CD8-positive, alpha-beta memory T cell (primary cell): ENCODE data around the gene EXOC6B. TPM values are rescaled to one million over a fixed set of nuclear protein-coding genes. Genes with fewer than 3 reads are reported as not detected.
A peak's percentile ranks its signal among the peaks of the same experiment; 100 is the strongest.

Source experiments
- CTCF ChIA-PET: fragments of 350-600 bp; sonication (Branson Sonifier 250); formaldehyde crosslinking; loops from one replicate; lab custom pipeline; 2021; ENCODE audit warnings: antibody characterized with exemption; lab: Charles Lee
- POLR2A ChIA-PET: fragments of 350-600 bp; sonication (Branson Sonifier 250); formaldehyde crosslinking; loops from one replicate; lab custom pipeline; 2021; ENCODE audit warnings: antibody characterized with exemption; lab: Charles Lee
- DNase-seq, 5 donors: peaks; one replicate each; pipeline versions ENCODE4 v3.0.0 to v3.0.0-alpha.2; 2020 to 2022; ENCODE audit warnings: mixed read lengths in 1 of 5
- H3K27ac ChIP-seq: one replicate; pipeline ENCODE4 v1.7.0; 2013; ENCODE audit warnings: low read depth, mild to moderate bottlenecking, low read length, moderate library complexity
- H3K27me3 ChIP-seq: 2 replicates; pipeline ENCODE4 v1.7.0; 2013; ENCODE audit warnings: low read length, mild to moderate bottlenecking; ENCODE audit not compliant: insufficient read depth, poor library complexity, severe bottlenecking
- H3K36me3 ChIP-seq: 2 replicates; pipeline ENCODE4 v1.7.0; 2013; ENCODE audit warnings: mild to moderate bottlenecking, low read length, moderate library complexity; ENCODE audit not compliant: insufficient read depth
- H3K4me1 ChIP-seq: 2 replicates; pipeline ENCODE4 v1.7.0; 2013; ENCODE audit warnings: mild to moderate bottlenecking, low read length, moderate library complexity; ENCODE audit not compliant: insufficient read depth
- H3K4me3 ChIP-seq: 2 replicates; pipeline ENCODE4 v1.7.0; 2013; ENCODE audit warnings: mild to moderate bottlenecking, low read length
- H3K9me3 ChIP-seq: 2 replicates; pipeline ENCODE4 v1.7.0; 2013; ENCODE audit warnings: mild to moderate bottlenecking, low read length
- H3K27ac Mint-ChIP-seq, 8 donors: one replicate each; pipeline ENCODE4 v1.8.0; 2020 to 2021; ENCODE audit warnings: mixed read lengths in 8 of 8, mild to moderate bottlenecking in 6 of 8, inconsistent platforms in 3 of 8, moderate library complexity in 3 of 8
- H3K27me3 Mint-ChIP-seq, 2 donors: one replicate each; pipeline ENCODE4 v1.8.0; 2020 to 2021; ENCODE audit warnings: mixed read lengths in 2 of 2, mild to moderate bottlenecking in 1 of 2, moderate library complexity in 1 of 2
- H3K36me3 Mint-ChIP-seq, 3 donors: one replicate each; pipeline ENCODE4 v1.8.0; 2020 to 2021; ENCODE audit warnings: mixed read lengths in 3 of 3, inconsistent platforms in 1 of 3, mild to moderate bottlenecking in 1 of 3
- H3K4me1 Mint-ChIP-seq, 3 donors: one replicate each; pipeline ENCODE4 v1.8.0; 2020 to 2021; ENCODE audit warnings: mixed read lengths in 3 of 3, inconsistent platforms in 1 of 3, mild to moderate bottlenecking in 1 of 3
- H3K4me3 Mint-ChIP-seq, 7 donors: one replicate each; pipeline ENCODE4 v1.8.0; 2020 to 2021; ENCODE audit warnings: mixed read lengths in 7 of 7, mild to moderate bottlenecking in 6 of 7, moderate library complexity in 4 of 7, inconsistent platforms in 2 of 7
- H3K9me3 Mint-ChIP-seq, 5 donors: one replicate each; pipeline ENCODE4 v1.8.0; 2020 to 2022; ENCODE audit warnings: mixed read lengths in 5 of 5, mild to moderate bottlenecking in 3 of 5, moderate library complexity in 2 of 5, inconsistent platforms in 1 of 5
- polyA plus RNA-seq: library from polyadenylated mRNA; unstranded; fragments of 300-500 nt; fragmentation: Illumina TruSeq; gene quantifications from one replicate; pipeline ENCODE4 v1.2.3, GENCODE V29; 2021
- total RNA-seq, 2 experiments: library from RNA; stranded (reverse); gene quantifications; one replicate each; pipeline ENCODE4 v1.2.3, GENCODE V29; 2021

The EXOC6B gene
- total and polyA plus RNA-seq, 3 experiments from 2014 or later = 2.1 to 9.4 (median 7.1) TPM

DNA sequence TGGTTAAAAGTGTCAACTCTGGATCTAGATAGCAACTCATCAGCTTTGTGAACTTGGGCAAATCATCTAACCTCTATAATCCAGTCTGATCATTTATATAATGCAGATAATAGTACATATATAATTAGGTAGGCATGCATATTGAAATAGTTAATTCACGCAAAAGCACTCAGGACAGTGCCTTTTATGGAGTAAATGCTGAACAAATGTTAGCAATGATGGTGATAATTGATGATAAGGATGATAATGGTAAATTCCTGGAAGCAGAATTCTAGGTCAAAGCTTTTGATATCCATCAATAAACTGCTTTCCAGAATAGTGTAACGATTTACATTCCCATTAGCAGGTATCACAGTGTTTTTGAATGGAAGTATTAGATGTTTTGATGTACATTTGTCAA is 618.5 kb downstream of the EXOC6B start:
- peaks cover 0 to 1% of the 10 kb centered on the region in 2 donors for H3K27me3 Mint-ChIP-seq
- H3K9me3 Mint-ChIP-seq = no peaks in the 10 kb centered on the region
- no peaks in the 10 kb centered on the region for H3K4me1 Mint-ChIP-seq
- no peak overlapping the region for H3K4me3 Mint-ChIP-seq
- POLR2A ChIA-PET = no interaction called here
- CTCF ChIA-PET = no interaction called here
- no peaks in the 10 kb centered on the region for H3K4me1 ChIP-seq
- H3K27me3 ChIP-seq = no peaks in the 10 kb centered on the region
- H3K27ac Mint-ChIP-seq = no peak overlapping the region
- H3K36me3 Mint-ChIP-seq = no peaks in the 10 kb centered on the region
- no peak overlapping the region for H3K27ac ChIP-seq
- DNase-seq = no peak
- H3K4me3 ChIP-seq = no peak overlapping the region
- H3K9me3 ChIP-seq = no peaks in the 10 kb centered on the region
- H3K36me3 ChIP-seq = no peaks in the 10 kb centered on the region

DNA sequence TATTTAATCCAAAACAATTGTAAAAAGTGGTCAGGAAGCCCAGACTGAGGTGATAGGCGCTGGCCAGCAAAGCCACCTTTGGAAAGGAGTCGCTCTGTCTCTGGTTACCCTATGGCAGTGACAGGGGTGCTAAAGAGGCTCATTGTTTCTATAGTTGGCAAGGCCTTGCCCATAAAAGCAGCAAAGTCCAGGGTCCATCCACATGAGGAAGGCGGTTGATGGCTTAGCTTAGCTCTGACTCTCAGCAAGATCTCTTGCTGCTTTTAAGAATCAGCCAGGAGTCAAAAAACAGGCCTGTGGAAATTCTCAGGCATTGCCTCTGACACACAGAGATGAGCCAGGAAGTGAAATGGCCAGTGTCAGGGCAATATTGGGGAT is 620.3 kb downstream of the EXOC6B start:
- H3K9me3 ChIP-seq = no peaks in the 10 kb centered on the region
- H3K27ac ChIP-seq = no peak overlapping the region
- Mint-ChIP-seq H3K4me1 (no peaks in the 10 kb centered on the region), H3K27ac (no peak overlapping the region), H3K36me3 (no peaks in the 10 kb centered on the region), H3K27me3 (peaks cover 0 to 1% of the 10 kb centered on the region in 2 donors), H3K4me3 (no peak overlapping the region), H3K9me3 (no peaks in the 10 kb centered on the region)
- CTCF ChIA-PET = no interaction called here
- no peaks in the 10 kb centered on the region for H3K36me3 ChIP-seq
- DNase-seq = no peak
- no peak overlapping the region for H3K4me3 ChIP-seq
- H3K4me1 ChIP-seq = no peaks in the 10 kb centered on the region
- POLR2A ChIA-PET = no interaction called here
- no peaks in the 10 kb centered on the region for H3K27me3 ChIP-seq

GRCh38 chr2:72204786-72205503 is 620.9 kb downstream of the EXOC6B start:
- Histone ChIP-seq H3K9me3 (no peaks in the 10 kb centered on the region), H3K27me3 (no peaks in the 10 kb centered on the region), H3K4me1 (no peaks in the 10 kb centered on the region), H3K27ac (no peak overlapping the region), H3K36me3 (no peaks in the 10 kb centered on the region), H3K4me3 (no peak overlapping the region)
- H3K4me1 Mint-ChIP-seq = no peaks in the 10 kb centered on the region
- no peaks in the 10 kb centered on the region for H3K9me3 Mint-ChIP-seq
- ChIA-PET POLR2A (no interaction called here), CTCF (no interaction called here)
- H3K27ac Mint-ChIP-seq = no peak overlapping the region
- peaks cover 0 to 1% of the 10 kb centered on the region in 2 donors for H3K27me3 Mint-ChIP-seq
- H3K36me3 Mint-ChIP-seq = no peaks in the 10 kb centered on the region
- H3K4me3 Mint-ChIP-seq = no peak overlapping the region
- no peak for DNase-seq

DNA sequence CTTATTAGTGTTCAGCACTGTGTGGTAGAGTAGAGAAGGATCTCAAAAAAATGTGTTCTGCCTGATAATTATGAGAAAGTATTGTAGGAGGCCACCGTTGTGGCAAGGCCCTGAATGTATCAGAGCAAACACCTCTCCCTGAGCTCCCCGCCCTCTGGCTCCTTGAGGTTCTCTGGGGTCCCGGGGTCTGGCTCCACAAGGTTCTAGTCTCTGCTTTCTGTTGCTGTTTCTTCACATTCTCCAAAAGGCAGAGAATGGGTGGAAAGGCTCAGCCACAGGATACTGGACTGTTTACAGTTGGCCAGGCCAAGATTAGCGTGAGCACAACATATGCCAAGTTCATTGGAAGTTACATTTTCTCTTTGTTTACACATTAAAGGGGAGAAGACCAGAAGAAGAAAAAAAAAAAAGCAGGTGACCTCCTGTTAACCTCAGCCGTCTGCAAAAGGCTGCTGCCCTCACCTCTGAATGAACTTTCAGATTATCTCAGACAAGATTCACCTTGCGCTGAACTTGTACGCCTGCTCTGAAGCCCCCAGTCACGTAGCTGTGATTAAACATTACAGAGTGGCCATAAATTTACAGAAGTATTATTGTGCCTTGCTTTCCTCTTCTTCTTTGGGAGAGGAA is 621.6 kb downstream of the EXOC6B start:
- ChIA-PET CTCF (no interaction called here), POLR2A (no interaction called here)
- Mint-ChIP-seq H3K4me3 (no peak overlapping the region), H3K27ac (no peak overlapping the region), H3K9me3 (no peaks in the 10 kb centered on the region), H3K4me1 (no peaks in the 10 kb centered on the region), H3K27me3 (peaks cover 0 to 1% of the 10 kb centered on the region in 2 donors), H3K36me3 (no peaks in the 10 kb centered on the region)
- no peak for DNase-seq
- H3K4me3 ChIP-seq = no peak overlapping the region
- no peaks in the 10 kb centered on the region for H3K27me3 ChIP-seq
- no peaks in the 10 kb centered on the region for H3K36me3 ChIP-seq
- H3K4me1 ChIP-seq = no peaks in the 10 kb centered on the region
- H3K9me3 ChIP-seq = no peaks in the 10 kb centered on the region
- no peak overlapping the region for H3K27ac ChIP-seq

DNA sequence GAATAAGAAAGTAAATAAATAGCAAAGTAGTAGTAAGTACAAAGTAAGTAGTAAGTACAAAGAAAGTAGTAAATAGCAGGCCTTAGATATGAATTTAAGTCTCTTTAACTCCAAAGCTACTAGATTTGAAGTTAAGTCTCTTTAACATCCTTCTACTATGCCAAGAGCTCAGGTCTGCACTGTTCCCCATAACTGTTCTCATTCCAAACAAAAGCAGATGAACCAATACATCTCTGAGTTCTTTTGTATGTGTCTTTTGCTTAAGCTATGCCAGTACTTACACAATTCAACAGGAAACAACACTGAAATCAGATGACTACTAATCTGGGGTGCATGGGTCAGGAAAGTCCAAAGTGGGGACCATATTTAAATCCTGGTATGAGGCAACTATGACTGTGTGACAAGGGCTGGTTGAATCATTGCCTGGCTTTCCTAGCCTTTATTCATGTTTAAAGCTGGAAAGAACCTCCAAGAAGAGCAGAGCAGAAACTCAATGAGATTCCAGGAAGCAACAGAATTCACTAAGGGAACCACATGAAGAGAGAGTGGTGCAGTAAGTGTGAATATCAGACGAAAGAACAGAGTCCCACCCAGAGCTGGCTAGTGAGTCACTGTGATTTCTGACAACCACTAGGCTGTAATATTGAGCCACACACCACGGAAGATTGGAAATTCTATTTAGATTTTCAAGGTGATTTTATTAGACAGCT is 627.1 kb downstream of the EXOC6B start:
- H3K27ac ChIP-seq = no peak overlapping the region
- POLR2A ChIA-PET = no interaction called here
- DNase-seq = no peak
- H3K4me1 ChIP-seq = no peaks in the 10 kb centered on the region
- no peaks in the 10 kb centered on the region for H3K9me3 Mint-ChIP-seq
- no peaks in the 10 kb centered on the region for H3K27me3 Mint-ChIP-seq
- no peaks in the 10 kb centered on the region for H3K27me3 ChIP-seq
- no peak overlapping the region for H3K4me3 ChIP-seq
- CTCF ChIA-PET = no interaction called here
- H3K36me3 Mint-ChIP-seq = peaks cover 0 to 3% (median under 1%) of the 10 kb centered on the region in 3 donors
- H3K9me3 ChIP-seq = no peaks in the 10 kb centered on the region
- peaks cover 0 to 2% (median 0%) of the 10 kb centered on the region in 3 donors for H3K4me1 Mint-ChIP-seq
- no peak overlapping the region for H3K4me3 Mint-ChIP-seq
- H3K36me3 ChIP-seq = no peaks in the 10 kb centered on the region
- H3K27ac Mint-ChIP-seq = no peak overlapping the region

DNA sequence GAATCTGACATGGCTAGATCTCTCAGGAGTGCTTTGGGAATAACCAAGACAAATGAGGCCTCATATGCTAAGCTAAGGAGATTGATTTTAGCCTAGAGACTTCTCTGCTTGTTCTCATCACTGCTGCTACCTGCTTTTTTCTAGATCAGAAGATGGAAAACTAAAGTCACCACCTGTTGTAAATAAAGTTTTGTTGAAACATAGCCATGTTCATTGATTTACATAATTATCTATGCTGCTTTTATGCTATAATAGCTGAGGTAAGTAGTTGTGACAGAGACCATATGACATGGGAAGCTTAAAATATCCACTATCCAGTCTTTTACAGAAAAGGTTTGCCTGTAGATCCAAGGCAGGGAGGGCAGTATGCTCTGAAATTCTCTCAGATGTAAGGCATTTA is 632.1 kb downstream of the EXOC6B start:
- H3K27ac Mint-ChIP-seq = no peak overlapping the region
- Histone ChIP-seq H3K4me1 (no peaks in the 10 kb centered on the region), H3K36me3 (no peaks in the 10 kb centered on the region), H3K9me3 (no peaks in the 10 kb centered on the region), H3K27me3 (no peaks in the 10 kb centered on the region), H3K27ac (no peak overlapping the region), H3K4me3 (no peak overlapping the region)
- peaks cover 0 to 2% (median 0%) of the 10 kb centered on the region in 5 donors for H3K9me3 Mint-ChIP-seq
- peaks cover 0 to under 1% (median 0%) of the 10 kb centered on the region in 3 donors for H3K4me1 Mint-ChIP-seq
- H3K36me3 Mint-ChIP-seq = peaks cover 1 to 24% (median 15%) of the 10 kb centered on the region in 3 donors
- no peak overlapping the region for H3K4me3 Mint-ChIP-seq
- CTCF ChIA-PET = no interaction called here
- no peak for DNase-seq
- POLR2A ChIA-PET = no interaction called here
- H3K27me3 Mint-ChIP-seq = no peaks in the 10 kb centered on the region

GRCh38 chr2:72191441-72191840 is 634.4 kb downstream of the EXOC6B start:
- Histone ChIP-seq H3K27ac (no peak overlapping the region), H3K36me3 (no peaks in the 10 kb centered on the region), H3K4me1 (no peaks in the 10 kb centered on the region), H3K9me3 (no peaks in the 10 kb centered on the region), H3K4me3 (no peak overlapping the region), H3K27me3 (no peaks in the 10 kb centered on the region)
- POLR2A ChIA-PET = no interaction called here
- no peaks in the 10 kb centered on the region for H3K27me3 Mint-ChIP-seq
- CTCF ChIA-PET = no interaction called here
- no peak for DNase-seq
- H3K4me1 Mint-ChIP-seq = no peaks in the 10 kb centered on the region
- no peak overlapping the region for H3K4me3 Mint-ChIP-seq
- H3K9me3 Mint-ChIP-seq = peaks cover 0 to 6% (median 3%) of the 10 kb centered on the region in 5 donors
- no peak overlapping the region for H3K27ac Mint-ChIP-seq
- peaks cover 4 to 30% (median 15%) of the 10 kb centered on the region in 3 donors for H3K36me3 Mint-ChIP-seq

DNA sequence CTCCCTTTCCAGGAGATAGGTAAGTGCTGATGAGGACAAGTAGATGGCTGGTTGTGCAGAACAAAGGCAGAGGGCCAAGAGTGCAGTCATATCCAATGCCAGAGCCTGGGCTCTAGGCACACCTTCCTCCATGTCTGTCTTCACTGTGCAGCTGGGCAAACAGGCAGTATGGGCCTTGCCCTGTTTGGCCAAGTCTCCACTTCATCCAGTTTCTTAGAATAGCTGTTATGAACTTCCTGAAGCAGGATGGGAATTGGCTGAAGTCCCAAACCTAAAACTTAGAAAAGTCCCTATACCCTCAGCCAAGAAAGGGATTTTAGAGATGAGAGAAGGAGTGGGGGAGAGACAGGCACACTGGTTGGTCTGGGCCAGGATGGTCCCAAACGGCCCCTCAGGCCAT is 640.6 kb downstream of the EXOC6B start:
- no peak overlapping the region for H3K4me3 Mint-ChIP-seq
- ChIA-PET POLR2A (no interaction called here), CTCF (no interaction called here)

More for the DNA sequence above, 640.6 kb downstream of the EXOC6B start:
- Mint-ChIP-seq H3K9me3 (peaks cover 0 to 6% (median 3%) of the 10 kb centered on the region in 5 donors), H3K4me1 (no peaks in the 10 kb centered on the region), H3K27me3 (no peaks in the 10 kb centered on the region), H3K36me3 (peaks cover 3 to 12% (median 4%) of the 10 kb centered on the region in 3 donors), H3K27ac (peak overlapping the region in 1 of 8 donors; percentile 35)
- Histone ChIP-seq H3K27me3 (no peaks in the 10 kb centered on the region), H3K4me1 (no peaks in the 10 kb centered on the region), H3K27ac (no peak overlapping the region), H3K36me3 (no peaks in the 10 kb centered on the region), H3K9me3 (no peaks in the 10 kb centered on the region), H3K4me3 (no peak overlapping the region)
- no peak for DNase-seq
